OCI-LY7 (cell line): Measurements from ENCODE around the gene CAP2. TPM values are rescaled to one million over a fixed set of nuclear protein-coding genes. Genes with fewer than 3 reads are reported as not detected.

Experiments used
- BruUV-seq: library from RNA; stranded (reverse); fragments of 400-500 nt; replicated peaks from 2 replicates; lab custom pipeline; 2021; lab: Mats Ljungman, UMichigan
- CTCF ChIA-PET: fragments of 300-600 bp; sonication (Branson Sonifier 250); formaldehyde crosslinking; loops from one replicate; lab custom pipeline; 2022; ENCODE audit warnings: antibody characterized with exemption; ENCODE audit not compliant: unreplicated experiment; lab: Charles Lee
- POLR2A ChIA-PET: fragments of 300-600 bp; sonication (Branson Sonifier 250); formaldehyde crosslinking; loops from one replicate; lab custom pipeline; 2022; ENCODE audit warnings: antibody characterized with exemption; lab: Charles Lee
- DNase-seq: peaks from one replicate; pipeline ENCODE4 v3.0.0-alpha.2; 2015; ENCODE audit warnings: low spot score
- H2AFZ ChIP-seq: fragments of 200-600 bp; sonication (generic), shearing (Covaris generic); 2 replicates; pipeline ENCODE4 v1.6.1; 2014; ENCODE audit warnings: mild to moderate bottlenecking, antibody characterized with exemption, low read length, moderate library complexity
- H3K27ac ChIP-seq: fragments of 200-600 bp; sonication (generic); 2 replicates; pipeline ENCODE4 v1.5.1; 2014; ENCODE audit warnings: mixed run types, low read depth, mild to moderate bottlenecking, moderate library complexity, low read length, inconsistent platforms; ENCODE audit not compliant: poor library complexity, severe bottlenecking
- H3K36me3 ChIP-seq: fragments of 200-600 bp; sonication (generic); 2 replicates; pipeline ENCODE4 v1.6.1; 2014; ENCODE audit warnings: mild to moderate bottlenecking, antibody characterized with exemption, low read length, moderate library complexity, mixed read lengths; ENCODE audit not compliant: insufficient read depth
- H3K4me1 ChIP-seq: fragments of 200-600 bp; sonication (generic); 2 replicates; pipeline ENCODE4 v1.5.1; 2014; ENCODE audit warnings: mild to moderate bottlenecking, low read length; ENCODE audit not compliant: insufficient read depth, poor library complexity, severe bottlenecking
- H3K4me2 ChIP-seq: fragments of 200-600 bp; sonication (generic); 2 replicates; pipeline ENCODE4 v1.6.1; 2014; ENCODE audit warnings: mild to moderate bottlenecking, low read length
- H3K4me3 ChIP-seq: fragments of 200-600 bp; sonication (generic); 2 replicates; pipeline ENCODE4 v1.5.1; 2014; ENCODE audit warnings: mild to moderate bottlenecking, low read depth, low read length; ENCODE audit not compliant: poor library complexity, severe bottlenecking
- H3K79me2 ChIP-seq: fragments of 200-600 bp; sonication (generic); 2 replicates; pipeline ENCODE4 v1.6.1; 2016; ENCODE audit warnings: low read depth, mild to moderate bottlenecking, low read length, moderate library complexity, mixed read lengths; ENCODE audit not compliant: insufficient read depth
- H3K9me2 ChIP-seq: fragments of 200-600 bp; sonication (generic); 2 replicates; pipeline ENCODE4 v1.6.1; 2016; ENCODE audit warnings: mild to moderate bottlenecking, low read length, mixed read lengths; ENCODE audit not compliant: insufficient read depth
- H3K9me3 ChIP-seq: fragments of 200-600 bp; sonication (generic); 2 replicates; pipeline ENCODE4 v1.6.1; 2014; ENCODE audit warnings: mild to moderate bottlenecking, mixed run types, low read length, mixed read lengths
- H4K20me1 ChIP-seq: fragments of 200-600 bp; sonication (generic); 2 replicates; pipeline ENCODE4 v1.6.1; 2014; ENCODE audit warnings: mild to moderate bottlenecking, antibody characterized with exemption, low read length, moderate library complexity, mixed read lengths; ENCODE audit not compliant: insufficient read depth
- EZH2phosphoT487 ChIP-seq: fragments of 200-600 bp; sonication (generic); IDR thresholded peaks from 2 replicates; pipeline ENCODE4 v1.6.1; 2018; ENCODE audit warnings: low read depth, borderline replicate concordance, mild to moderate bottlenecking, mixed run types, antibody characterized with exemption, low read length, moderate library complexity, mixed read lengths
- intact Hi-C: fragments of 100-400 bp; cut with micrococcal nuclease; formaldehyde crosslinking; loops from one replicate; pipeline ENCODE4 v1.10.0; 2022; ENCODE audit not compliant: unreplicated experiment
- total RNA-seq, 2 experiments: library from RNA; depleted of rRNA in 1 of 2; stranded (reverse); fragments of >200 nt in 1 of 2; shearing (Covaris generic) in 1 of 2; gene quantifications; 2 replicates each; pipeline ENCODE4 v1.2.3, GENCODE V29; 2014 to 2022
- TF ChIP-seq, protein P1 (sequence below): fragments of 200-600 bp; sonication (generic); conservative IDR thresholded peaks from 2 replicates; pipeline ENCODE4 v1.5.1; 2014; ENCODE audit warnings: mild to moderate bottlenecking, antibody characterized with exemption, low read length, moderate library complexity, mixed read lengths

CAP2 gene
- total RNA-seq, 2 experiments from 2014 or later = not detected

DNA sequence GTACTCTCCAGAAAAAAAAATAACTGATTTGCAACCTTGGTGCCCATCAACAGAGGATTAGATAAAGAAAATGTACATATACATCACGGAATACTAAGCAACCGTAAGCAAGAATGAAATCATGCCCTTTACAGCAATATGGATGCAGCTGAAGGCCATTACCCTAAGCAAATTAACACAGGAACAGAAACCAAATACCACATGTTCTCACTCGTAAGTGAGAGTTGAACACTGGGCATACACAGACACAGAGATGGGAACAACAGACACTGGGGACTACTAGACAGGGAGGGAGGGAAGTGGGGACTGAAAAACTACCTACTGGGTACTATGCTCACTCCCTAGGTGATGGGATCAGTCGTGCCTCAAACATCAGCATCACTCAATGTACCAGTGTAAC lies 32.8 kb upstream of the CAP2 start:
- Histone ChIP-seq H2AFZ (no peak overlapping the region), H3K27ac (no peak overlapping the region), H3K36me3 (no peaks in the 10 kb centered on the region), H3K4me3 (no peak overlapping the region), H4K20me1 (no peaks in the 10 kb centered on the region), H3K4me2 (no peak overlapping the region), H3K9me2 (no peaks in the 10 kb centered on the region), H3K9me3 (no peaks in the 10 kb centered on the region), H3K4me1 (no peaks in the 10 kb centered on the region), H3K79me2 (no peaks in the 10 kb centered on the region)
- intact Hi-C loops = no loop called here
- ChIA-PET POLR2A (no interaction called here), CTCF (no interaction called here)
- DNase-seq = no peak
- TF ChIP-seq EZH2phosphoT487 = no peak
- TF ChIP-seq, protein P1, sequence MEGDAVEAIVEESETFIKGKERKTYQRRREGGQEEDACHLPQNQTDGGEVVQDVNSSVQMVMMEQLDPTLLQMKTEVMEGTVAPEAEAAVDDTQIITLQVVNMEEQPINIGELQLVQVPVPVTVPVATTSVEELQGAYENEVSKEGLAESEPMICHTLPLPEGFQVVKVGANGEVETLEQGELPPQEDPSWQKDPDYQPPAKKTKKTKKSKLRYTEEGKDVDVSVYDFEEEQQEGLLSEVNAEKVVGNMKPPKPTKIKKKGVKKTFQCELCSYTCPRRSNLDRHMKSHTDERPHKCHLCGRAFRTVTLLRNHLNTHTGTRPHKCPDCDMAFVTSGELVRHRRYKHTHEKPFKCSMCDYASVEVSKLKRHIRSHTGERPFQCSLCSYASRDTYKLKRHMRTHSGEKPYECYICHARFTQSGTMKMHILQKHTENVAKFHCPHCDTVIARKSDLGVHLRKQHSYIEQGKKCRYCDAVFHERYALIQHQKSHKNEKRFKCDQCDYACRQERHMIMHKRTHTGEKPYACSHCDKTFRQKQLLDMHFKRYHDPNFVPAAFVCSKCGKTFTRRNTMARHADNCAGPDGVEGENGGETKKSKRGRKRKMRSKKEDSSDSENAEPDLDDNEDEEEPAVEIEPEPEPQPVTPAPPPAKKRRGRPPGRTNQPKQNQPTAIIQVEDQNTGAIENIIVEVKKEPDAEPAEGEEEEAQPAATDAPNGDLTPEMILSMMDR = no peak
- BruUV-seq = no TSS peak

DNA sequence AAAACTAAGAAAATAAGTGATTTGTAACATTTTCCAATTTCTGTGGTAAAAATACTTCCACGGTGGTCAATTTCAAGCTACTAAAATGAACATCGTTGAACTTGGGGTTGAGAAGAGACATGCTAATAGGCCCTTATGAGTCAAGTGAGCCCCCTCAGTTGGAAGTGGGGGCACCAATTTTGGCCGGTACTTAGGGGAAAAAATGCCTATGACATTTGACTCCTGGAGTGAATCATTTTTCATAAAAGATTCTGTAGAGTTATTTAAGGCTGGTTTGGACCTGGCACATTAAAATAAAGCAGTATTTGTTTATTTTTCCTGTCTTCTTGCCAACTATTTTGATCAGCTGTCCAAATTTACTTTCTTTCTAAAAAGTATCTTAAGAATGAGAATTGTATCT lies 32.4 kb upstream of the CAP2 start:
- BruUV-seq = no TSS peak
- TF ChIP-seq EZH2phosphoT487 = no peak
- TF ChIP-seq, protein P1 = no peak
- CTCF ChIA-PET = no interaction called here

DNA sequence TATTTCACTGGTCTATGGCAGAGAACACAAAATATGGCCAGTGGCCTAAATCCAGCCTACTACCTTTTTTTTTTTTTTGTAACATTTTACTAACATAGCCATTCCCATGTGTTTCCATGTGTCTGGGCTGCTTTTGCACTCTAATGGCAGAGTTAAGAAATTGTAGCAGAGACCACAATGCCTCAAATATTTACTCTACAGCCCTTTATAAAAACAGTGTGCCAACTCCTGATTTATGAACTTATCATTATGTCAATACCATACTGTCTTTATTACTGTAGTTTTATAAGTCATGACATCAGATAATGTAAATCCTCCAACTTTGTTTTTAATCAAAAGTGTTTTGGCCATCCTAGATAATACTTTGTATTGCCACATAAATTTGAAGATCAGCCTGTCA lies 27.4 kb upstream of the CAP2 start:
- H3K4me3 ChIP-seq = no peak overlapping the region
- intact Hi-C loops = no loop called here
- no peaks in the 10 kb centered on the region for H3K9me2 ChIP-seq
- no peak for TF ChIP-seq EZH2phosphoT487
- TF ChIP-seq, protein P1 = no peak
- ChIA-PET POLR2A (no interaction called here), CTCF (no interaction called here)
- no peak overlapping the region for H3K4me2 ChIP-seq
- no peak overlapping the region for H2AFZ ChIP-seq
- no peaks in the 10 kb centered on the region for H3K79me2 ChIP-seq
- no TSS peak for BruUV-seq
- 0 out of 2 replicates have a peak, but pooled peaks cover 5% of the 10 kb centered on the region for H3K9me3 ChIP-seq
- no peaks in the 10 kb centered on the region for H3K4me1 ChIP-seq
- H3K27ac ChIP-seq = no peak overlapping the region
- DNase-seq = no peak
- no peaks in the 10 kb centered on the region for H4K20me1 ChIP-seq
- H3K36me3 ChIP-seq = no peaks in the 10 kb centered on the region

More for the DNA sequence above, 32.4 kb upstream of the CAP2 start:
- intact Hi-C loops = no loop called here
- POLR2A ChIA-PET = interaction anchor here (0.6 kb wide), 1 partner anchor 12 kb away, joined by 3 read pairs; no protein-coding TSS in a partner anchor
- Histone ChIP-seq H3K27ac (no peak overlapping the region), H3K9me3 (no peaks in the 10 kb centered on the region), H3K9me2 (no peaks in the 10 kb centered on the region), H2AFZ (no peak overlapping the region), H3K36me3 (no peaks in the 10 kb centered on the region), H4K20me1 (no peaks in the 10 kb centered on the region), H3K4me3 (no peak overlapping the region), H3K79me2 (no peaks in the 10 kb centered on the region), H3K4me1 (no peaks in the 10 kb centered on the region), H3K4me2 (no peak overlapping the region)
- DNase-seq = no peak
